GM12872 (cell line): ENCODE data around the gene USH2A.

ENCODE experiments used
- TF ChIP-seq, protein P1 (sequence below): IDR thresholded peaks from 3 replicates; pipeline ENCODE4 v1.5.1; 2011; ENCODE audit warnings: low read depth, mild to moderate bottlenecking, low read length, moderate library complexity; ENCODE audit not compliant: insufficient read depth

Gene USH2A

GRCh38 chr1:216246577-216247203, 176.6 kb downstream of the USH2A start:
- TF ChIP-seq, protein P1, sequence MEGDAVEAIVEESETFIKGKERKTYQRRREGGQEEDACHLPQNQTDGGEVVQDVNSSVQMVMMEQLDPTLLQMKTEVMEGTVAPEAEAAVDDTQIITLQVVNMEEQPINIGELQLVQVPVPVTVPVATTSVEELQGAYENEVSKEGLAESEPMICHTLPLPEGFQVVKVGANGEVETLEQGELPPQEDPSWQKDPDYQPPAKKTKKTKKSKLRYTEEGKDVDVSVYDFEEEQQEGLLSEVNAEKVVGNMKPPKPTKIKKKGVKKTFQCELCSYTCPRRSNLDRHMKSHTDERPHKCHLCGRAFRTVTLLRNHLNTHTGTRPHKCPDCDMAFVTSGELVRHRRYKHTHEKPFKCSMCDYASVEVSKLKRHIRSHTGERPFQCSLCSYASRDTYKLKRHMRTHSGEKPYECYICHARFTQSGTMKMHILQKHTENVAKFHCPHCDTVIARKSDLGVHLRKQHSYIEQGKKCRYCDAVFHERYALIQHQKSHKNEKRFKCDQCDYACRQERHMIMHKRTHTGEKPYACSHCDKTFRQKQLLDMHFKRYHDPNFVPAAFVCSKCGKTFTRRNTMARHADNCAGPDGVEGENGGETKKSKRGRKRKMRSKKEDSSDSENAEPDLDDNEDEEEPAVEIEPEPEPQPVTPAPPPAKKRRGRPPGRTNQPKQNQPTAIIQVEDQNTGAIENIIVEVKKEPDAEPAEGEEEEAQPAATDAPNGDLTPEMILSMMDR, result no peak

- TF ChIP-seq, protein P1, result no peak
These were observed 184.4 kb downstream of the USH2A start for GRCh38 chr1:216238844-216239243.

DNA sequence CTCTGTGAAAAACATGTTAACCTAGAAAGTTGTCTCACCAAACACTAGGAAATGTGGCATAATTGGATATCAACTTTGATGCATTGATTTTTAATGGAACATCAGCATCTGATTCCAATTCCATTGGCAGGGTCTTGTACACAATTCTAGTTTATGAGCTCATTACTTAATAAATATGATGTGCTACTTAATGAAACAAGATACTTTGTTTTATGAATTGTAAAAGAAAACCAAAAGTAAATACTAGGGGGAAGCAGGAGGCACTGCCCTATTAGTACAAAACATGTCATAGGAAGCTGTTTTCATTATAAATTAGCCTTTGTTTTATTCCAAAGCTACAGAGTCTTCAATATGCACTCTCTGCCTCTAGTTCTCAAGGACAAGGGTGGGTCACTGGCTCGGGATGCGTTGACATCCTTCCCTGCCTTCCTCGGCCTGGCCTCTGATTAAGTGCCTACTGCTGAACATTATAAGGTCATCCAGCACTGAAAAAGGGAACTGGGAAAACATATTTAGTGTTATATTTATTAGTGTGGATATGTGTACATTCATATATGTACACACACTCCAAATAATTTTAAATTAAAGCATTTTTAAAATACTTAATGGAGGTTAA, 185.2 kb downstream of the USH2A start:
- TF ChIP-seq, protein P1, result no peak

DNA sequence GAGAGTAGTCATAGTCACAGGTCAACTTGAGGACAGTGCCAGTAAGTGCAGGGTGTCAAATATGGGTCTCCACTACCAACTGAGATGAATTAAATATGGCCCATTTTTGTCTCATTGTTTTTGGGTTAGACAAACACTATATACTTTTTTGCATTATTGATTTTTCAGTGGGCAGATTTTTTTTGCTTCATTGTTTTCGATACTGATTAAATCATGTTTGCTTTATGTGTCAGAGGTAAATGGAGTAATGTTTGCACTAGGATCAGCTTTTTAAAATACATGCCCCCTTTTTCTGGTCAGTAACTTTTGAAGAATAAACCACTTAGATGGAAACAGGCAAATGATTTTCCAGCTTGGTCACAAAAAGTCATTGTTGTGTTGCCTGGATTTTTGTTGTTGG, 199.0 kb downstream of the USH2A start:
- TF ChIP-seq, protein P1, result no peak

GRCh38 chr1:216223486-216223885, 199.8 kb downstream of the USH2A start:
- TF ChIP-seq, protein P1, result no peak

- TF ChIP-seq, protein P1, result no peak
These were observed 201.0 kb downstream of the USH2A start for GRCh38 chr1:216222288-216222687.

DNA sequence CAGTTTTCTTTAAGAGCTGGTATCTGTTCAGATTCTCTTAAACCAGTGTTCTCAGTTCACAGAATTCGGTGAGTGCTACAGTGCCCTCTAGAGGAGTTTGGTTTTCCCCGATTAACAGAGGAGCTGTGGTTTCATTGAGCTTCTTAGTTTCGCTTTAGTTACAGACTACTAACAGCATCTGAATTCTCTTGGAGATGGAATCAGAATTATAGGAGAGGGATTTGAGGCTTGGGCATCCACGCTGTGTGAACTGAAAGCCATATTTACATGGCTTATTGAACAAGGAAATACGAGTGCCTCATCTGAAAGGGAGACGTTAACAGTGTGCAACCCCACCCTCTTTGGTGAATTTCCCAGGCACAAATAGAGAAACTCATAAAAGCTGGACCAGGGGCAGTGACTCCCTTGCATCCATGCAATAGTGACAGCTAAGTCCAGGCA, 202.0 kb downstream of the USH2A start:
- TF ChIP-seq, protein P1, result peak; percentile 77
